ENCODE data around the gene PRKCZ.

PRKCZ gene

GRCh38 chr1:2181752-2182151 is 131.5 kb downstream of the PRKCZ start:
- DNase-seq: no peak

- no peak for DNase-seq
These were observed 132.2 kb downstream of the PRKCZ start for GRCh38 chr1:2182376-2182775.

DNA sequence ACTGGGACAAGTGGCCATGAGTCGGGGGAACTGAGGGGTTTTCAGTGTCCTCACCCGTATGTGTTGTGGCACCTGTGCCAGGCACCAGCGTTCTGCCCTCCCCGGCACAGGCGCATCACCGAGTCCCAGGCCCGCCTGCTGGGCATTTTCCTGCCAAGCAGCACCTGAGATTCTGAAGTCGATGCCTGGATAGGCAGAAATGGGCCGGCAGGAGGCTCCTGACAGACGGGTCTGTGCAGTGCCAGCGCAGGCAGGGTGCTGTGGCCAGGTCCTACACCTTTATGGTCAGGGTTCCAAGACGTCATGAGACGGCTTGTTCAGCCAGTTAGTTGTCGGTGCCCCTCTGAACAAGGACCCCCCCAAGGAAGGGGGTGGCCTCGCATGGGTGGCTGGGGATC is 133.7 kb downstream of the PRKCZ start:
- DNase-seq: no peak

- no peak for DNase-seq
These were observed 134.3 kb downstream of the PRKCZ start for GRCh38 chr1:2184531-2184930.

DNA sequence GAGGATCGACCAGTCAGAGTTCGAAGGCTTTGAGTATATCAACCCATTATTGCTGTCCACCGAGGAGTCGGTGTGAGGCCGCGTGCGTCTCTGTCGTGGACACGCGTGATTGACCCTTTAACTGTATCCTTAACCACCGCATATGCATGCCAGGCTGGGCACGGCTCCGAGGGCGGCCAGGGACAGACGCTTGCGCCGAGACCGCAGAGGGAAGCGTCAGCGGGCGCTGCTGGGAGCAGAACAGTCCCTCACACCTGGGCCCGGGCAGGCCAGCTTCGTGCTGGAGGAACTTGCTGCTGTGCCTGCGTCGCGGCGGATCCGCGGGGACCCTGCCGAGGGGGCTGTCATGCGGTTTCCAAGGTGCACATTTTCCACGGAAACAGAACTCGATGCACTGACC is 134.7 kb downstream of the PRKCZ start:
- no peak for DNase-seq

DNA sequence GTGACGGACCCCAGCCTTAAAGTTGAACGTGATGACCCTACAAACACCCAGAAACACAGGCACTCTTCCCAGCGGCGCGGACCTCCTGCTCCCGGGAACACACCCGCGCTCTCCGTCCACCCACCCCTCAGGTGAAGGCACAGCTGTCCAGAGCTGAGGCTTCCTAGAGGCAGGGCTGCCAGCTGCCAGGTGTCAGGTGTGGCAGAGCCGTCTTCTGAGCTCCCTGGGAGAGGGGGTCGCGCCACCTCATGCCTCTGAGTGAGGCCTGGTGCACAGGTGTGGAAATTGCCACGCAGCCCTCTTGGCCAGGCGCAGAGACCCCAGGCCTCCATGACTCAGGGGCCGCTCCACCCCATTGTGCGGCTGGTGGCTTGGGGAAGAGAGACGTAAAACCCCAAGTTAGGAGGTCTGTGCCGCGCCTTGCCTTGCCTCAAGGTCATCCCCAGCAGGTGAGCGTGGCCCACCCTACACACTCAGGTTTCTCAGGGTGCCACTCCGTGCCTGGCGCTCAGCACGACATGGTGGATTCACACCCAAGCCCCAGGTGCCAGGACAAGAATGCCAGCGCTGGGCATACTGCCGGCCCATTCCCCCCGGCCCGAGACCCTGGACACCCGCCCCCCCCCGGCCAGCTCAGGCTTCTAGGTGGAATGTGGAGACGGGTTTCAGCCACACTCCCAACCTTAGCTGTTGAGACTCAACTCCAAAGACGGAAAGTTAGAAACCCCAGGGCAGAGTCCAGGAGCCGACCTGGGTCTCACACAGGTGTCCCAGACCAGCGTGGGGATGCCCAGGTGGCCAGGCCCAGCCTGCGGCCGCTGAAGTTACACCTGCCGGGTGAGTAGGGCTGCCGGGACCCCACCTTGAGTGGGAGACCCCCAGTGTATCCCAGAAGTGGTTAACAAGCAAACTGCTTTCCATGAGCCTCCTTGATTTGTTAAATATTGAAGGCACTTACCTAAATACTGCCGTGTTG is 136.0 kb downstream of the PRKCZ start:
- no peak for DNase-seq

GRCh38 chr1:2186901-2187300 is 136.7 kb downstream of the PRKCZ start:
- DNase-seq: no peak

DNA sequence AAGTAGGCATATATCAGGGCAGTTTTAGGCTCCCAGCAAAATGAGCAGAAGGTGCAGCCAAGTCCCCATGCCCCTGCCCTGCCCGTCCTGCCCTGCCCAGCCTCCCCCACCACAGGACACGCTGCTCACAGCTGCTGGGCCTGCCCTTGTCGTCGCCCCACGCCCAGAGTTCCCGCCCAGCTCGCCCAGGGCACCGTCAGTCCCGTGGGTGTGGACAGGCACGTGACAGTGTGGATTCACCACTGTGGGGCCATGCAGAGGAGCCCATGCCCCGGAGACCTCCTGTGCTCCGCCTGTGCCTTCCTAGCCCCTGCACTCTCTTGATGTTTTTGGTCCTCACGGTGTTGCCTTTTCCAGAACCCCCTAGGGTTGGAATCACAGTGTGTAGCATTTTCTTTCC is 137.4 kb downstream of the PRKCZ start:
- DNase-seq: no peak

DNA sequence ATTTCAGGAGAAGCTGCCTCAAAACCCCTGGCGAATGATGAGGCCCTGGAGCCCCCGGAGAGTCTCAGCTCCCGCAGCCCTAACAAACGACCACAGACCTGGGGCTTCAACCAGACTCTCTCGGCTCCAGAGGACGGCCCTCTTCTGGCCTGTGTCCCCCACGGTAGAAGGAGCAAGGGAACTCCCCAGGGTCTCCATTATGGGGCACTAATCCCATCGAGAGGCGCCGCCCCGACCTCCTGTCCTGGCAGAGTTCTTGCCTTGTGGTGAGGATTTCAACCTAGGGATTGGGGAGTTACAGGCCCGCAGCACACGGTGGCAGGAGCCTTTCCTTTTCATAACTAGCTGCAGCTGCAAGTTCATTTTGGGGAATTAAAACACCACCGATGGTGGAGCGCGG is 138.1 kb downstream of the PRKCZ start:
- no peak for DNase-seq

DNA sequence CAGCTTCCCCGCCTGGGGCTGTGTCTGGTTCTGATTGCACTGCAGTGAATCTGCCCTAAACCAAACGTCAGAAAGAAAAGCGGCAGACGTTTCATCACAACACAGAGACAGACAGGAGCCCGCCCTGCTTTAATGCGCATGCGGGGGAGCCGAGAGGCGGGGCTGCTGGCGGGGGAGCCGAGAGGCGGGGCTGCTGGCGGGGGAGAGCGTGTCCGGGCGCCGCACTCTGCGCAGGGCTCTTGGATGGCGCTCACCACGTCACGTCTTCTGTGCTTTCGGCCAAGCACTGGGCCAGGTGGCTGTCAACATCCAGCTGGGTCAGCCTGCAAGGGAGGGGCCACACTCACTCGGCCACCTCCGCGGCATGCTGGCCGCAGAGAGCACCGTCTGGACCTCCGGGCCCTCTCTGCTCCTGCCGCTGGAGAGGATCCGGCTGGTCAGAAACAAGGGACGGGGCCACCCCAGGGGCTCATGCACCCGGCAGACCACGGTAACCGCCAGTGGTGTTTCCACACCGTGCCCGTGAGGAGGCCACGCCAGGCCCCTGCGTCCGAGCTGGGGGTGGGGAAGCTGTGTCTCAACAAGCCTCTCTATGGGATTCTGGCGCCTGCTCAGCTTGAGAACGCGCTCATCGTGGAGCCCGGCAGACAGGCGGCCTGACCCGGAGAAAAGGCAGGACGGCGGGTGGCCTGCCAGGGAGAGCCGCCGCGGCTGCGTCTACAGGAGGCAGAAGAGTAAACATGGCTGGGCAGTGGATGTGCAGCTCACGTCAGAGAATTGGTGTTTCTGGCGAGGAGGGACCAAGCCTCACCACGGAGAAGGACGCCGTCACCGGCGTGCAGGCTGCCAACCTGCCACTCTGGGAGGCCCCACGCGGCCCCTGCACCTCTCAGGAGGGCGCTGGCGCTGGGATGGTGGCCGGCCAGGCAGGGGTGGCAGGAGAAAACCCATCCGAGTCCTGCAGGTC is 139.5 kb downstream of the PRKCZ start:
- peak; percentile 93 for DNase-seq

GRCh38 chr1:2190491-2190976 is 140.3 kb downstream of the PRKCZ start:
- DNase-seq: no peak

DNA sequence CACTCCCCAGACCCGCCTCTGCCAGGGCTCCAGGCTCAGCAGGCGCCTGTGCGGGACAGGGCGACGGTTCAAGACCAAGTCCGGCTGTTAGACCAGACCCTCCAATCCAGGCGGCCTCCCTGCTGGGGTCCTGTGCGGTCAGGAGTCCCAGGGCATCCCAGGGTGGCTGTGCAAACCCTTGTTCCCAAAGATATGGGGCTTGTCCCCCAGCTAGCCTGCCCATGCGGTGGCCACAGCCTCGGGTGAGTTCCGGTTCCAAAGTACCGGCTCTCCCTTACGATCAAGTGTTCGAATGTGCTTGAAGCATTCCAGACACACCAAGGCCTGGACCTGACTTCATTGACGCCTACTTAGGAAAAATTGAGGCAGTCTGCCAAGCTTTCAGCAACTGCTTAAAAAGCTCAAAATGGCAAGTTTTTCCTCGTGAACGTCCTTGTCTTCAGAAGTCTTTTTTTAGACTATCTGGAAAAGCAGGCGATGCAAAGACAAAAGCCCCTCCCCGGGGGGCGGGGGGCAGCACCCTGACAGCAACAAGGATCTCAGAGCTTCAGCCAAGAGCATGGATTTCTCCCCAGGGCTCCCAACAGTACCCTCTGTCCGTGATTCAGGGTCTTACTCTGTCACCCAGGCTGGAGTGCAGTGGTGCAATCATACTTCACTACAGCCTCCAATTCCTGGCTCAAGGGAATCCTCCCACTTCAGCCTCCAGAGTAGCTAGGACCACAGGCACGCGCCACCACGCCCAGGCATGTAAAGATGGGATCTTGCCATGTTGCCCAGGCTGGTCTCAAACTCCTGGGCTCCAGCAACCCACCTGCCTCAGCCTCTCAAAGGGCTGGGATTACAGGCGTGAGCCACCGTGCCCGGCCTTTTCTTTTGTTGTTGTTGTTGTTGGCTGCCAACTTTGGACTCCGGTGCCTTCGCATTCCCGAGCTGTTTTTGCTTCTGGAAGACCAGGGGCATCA is 142.1 kb downstream of the PRKCZ start:
- no peak for DNase-seq

GRCh38 chr1:2193514-2194281 is 143.5 kb downstream of the PRKCZ start:
- no peak for DNase-seq

GRCh38 chr1:2194319-2194897 is 144.2 kb downstream of the PRKCZ start, which contains the start of gene FAAP20:
TSS of gene FAAP20 (minus strand) at chr1:2194772. CDS start at chr1:2194749, 23 bp downstream.
- DNase-seq: peak; percentile 77

GRCh38 chr1:2194898-2195673 is 144.9 kb downstream of the PRKCZ start:
- peak; percentile 91 for DNase-seq

- DNase-seq: no peak
These were observed 145.6 kb downstream of the PRKCZ start for GRCh38 chr1:2195785-2196184.

- no peak for DNase-seq
These were observed 146.9 kb downstream of the PRKCZ start for GRCh38 chr1:2196901-2197638.

DNA sequence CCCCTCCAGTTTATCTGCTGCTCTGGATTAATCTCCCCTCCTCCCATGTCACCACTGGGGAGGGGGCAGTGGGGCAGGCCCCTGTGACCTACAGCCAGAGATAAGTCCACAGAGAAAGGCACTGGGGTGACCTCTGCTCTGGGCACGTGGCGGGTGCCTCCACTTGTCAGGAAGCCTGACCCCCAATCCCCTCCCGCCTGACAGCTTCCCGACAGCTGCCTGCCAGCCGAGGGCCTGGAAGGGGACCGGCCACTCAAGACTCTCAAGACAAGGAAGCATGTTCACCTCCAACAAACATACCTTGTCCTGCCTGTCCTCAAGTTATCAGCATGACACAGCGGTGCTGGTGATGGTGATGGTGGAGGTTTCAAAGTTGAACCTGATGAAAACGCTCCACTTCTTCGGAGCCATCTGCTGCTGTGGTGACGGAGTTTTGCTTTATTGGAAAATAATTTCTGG is 147.5 kb downstream of the PRKCZ start:
- DNase-seq: no peak

DNA sequence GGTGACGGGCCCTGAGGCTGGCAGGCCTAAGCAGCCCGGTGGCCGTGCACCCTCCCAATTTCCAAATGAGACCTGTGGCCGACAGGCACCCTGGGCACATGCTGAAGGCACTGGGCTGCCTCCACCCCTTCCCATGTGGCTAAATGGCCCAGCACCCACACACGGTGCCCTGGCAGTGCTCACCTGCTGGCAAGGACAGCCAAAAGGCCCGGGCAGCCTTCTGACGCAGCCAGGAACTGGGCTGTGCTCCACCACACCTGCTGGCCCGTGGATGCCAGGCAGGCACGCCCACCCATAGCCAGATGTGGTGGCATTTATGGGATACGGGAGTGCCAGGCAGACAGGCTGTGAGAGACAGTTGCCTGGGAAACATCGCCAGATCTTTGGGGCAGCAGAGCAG is 148.4 kb downstream of the PRKCZ start:
- no peak for DNase-seq

All from activated CD4-positive, alpha-beta T cell treated with anti-CD3 and anti-CD28 coated beads for 48 hours (primary cell).